Measurements from ENCODE around the gene XPNPEP2.

- TF ChIP-seq EZH2 (IDR thresholded peaks at IDR 0.05; ENCODE audit: borderline replicate concordance, low read depth, low read length, severe bottlenecking): no peak
- TF ChIP-seq, protein P1, sequence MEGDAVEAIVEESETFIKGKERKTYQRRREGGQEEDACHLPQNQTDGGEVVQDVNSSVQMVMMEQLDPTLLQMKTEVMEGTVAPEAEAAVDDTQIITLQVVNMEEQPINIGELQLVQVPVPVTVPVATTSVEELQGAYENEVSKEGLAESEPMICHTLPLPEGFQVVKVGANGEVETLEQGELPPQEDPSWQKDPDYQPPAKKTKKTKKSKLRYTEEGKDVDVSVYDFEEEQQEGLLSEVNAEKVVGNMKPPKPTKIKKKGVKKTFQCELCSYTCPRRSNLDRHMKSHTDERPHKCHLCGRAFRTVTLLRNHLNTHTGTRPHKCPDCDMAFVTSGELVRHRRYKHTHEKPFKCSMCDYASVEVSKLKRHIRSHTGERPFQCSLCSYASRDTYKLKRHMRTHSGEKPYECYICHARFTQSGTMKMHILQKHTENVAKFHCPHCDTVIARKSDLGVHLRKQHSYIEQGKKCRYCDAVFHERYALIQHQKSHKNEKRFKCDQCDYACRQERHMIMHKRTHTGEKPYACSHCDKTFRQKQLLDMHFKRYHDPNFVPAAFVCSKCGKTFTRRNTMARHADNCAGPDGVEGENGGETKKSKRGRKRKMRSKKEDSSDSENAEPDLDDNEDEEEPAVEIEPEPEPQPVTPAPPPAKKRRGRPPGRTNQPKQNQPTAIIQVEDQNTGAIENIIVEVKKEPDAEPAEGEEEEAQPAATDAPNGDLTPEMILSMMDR (IDR thresholded peaks at IDR 0.05; ENCODE audit: borderline replicate concordance, extremely low read depth, low read length, poor library complexity, severe bottlenecking): no peak
Observed at GRCh38 chrX:129719931-129720530, 18.7 kb upstream of the XPNPEP2 start.

Data from DND-41 (cell line).